HG03108 (cell line): ENCODE data around the gene CPNE2.
"Not testable (repeated sequence)": the region's sequence is repeated elsewhere in the genome, so short reads cannot be mapped to it uniquely, and the experiment has no call there.

Experiments used
- ATAC-seq: cut with Tn5 transposase; IDR thresholded peaks from one replicate; pipeline ENCODE4 v1.9.1; 2021; ENCODE audit warnings: moderate library complexity; ENCODE audit not compliant: unreplicated experiment

The CPNE2 gene

DNA sequence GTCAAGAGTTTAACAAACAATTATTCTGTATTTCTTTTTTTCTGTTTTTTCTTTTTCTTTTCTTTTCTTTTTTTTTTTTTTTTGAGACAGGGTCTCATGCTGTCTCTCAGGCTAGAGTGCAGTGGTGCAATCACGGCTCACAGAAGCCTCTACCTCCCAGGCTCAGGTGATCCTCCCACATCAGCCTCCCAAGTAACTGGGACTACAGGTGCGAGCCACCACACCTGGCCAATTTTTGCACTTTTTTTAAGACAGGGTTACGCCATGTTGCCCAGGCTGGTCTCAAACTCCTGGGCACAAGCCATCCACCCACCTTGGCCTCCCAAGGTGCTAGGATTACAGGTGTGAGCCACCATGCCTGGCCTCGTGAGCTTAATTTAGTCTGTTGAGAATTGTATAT lies 97.1 kb downstream of the CPNE2 start:
- ATAC-seq = not testable (repeated sequence)

DNA sequence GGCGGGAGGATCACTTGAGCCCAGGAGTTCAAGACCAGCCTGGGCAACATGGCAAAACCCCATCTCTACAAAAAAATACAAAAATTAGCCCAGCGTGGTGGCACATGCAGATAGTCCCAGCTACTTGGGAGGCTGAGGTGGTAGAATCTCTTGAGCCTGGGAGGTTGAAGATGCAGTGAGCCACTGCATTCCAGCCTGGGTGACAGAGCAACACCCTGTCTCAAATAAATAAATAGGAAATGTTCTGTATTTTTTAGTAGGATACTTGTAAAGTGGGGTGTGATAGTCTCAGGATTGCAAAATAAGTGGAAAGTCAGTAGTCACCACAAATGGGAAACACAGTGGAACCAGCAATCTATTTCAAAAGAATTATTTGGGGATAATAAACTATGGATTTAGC lies 97.8 kb downstream of the CPNE2 start:
- ATAC-seq = no peak

DNA sequence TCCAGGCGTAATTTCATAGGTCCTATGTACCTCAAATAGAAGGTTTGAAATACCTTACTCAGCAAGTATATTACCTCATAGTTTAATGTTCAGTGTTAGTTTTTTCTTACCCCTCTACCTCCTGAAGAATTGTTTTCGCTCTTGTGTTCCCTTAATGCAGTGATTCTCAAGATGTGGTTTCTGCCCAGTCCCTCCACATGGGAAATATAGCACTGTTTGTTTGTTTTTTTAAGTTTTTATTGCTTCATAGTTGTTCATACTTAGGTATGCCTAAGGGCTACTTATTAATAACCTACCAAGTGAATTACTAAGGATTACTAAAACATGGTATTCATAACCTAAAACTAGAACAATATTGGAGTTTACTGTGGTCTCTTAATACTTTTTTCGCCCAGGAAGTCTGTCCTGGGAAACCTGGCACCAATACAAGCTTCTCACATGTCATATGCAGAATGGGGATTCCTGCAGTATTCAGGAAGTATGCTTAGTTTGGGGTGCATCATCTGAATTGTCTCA lies 98.7 kb downstream of the CPNE2 start:
- no peak for ATAC-seq

DNA sequence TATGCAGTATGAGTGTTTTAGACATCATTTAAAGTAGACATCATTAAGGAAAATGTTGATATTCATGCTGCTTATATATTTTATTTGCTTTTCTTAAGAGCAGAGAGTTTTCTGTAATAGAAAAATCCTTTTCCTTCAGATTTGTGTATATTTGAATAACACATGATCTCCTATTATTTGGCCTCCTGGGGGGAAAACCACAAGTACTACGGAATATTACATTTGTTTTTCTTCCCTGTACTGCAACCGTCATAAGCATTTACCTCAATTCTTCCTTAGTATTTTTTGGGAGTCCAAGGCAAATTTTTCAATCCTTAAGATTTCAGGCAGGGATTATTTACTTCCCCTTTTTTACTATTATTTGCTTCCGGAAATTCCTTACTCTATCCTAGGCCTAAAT lies 99.8 kb downstream of the CPNE2 start:
- ATAC-seq = no peak

DNA sequence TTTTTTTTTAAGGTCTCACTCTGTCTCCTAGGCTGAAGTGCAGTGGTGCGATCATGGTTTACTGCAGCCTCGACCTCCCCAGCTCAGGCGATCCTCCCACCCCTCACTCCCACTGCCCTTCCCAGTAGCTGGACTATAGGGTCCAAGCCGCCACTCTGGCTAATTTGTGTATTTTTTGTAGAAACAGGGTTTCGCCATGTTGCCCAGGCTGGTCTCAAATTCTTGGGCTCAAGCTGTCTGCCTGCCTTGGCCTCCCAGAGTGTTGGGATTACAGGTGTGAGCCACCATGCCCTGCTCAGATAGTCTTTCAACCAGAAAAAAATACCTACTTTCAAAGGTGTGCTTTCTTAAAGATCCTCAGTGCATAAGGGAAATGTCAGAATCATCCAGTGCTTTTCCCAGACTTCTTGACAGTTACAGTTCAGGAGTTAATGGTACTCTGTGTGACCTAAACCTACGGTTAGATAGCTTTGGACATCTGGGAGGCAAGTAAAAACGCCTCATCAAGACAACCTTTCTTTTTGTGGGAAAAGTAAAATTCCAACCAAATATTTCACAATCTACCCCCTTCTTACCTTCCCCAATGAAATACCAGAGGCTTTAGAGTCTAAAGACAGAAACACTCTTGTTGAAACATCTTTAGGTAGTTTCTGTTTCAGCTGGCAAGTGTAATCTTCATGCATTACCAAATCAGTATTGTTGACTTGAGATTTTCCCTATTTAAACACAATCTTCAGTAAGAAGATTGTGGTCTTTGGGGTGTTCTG lies 100.5 kb downstream of the CPNE2 start:
- ATAC-seq = no peak

DNA sequence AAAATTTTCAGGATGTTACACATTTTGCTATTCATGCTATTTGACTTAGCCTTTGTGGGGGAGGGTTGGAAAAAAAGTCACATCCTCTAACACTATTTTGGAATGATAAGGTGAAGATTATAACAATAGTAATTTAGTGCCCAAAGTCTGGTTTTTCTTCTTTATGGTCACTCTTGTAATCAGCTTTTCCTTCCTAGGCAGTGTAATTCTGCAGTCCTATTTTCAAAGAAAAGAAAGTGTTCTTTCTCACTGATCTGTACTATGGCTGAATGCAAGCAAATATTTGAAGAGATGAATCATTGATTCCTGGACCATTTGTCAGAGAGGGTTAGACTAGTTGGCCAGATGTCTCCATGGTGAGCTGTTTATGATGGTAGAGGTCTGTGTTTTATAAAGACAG lies 102.1 kb downstream of the CPNE2 start:
- ATAC-seq = no peak

DNA sequence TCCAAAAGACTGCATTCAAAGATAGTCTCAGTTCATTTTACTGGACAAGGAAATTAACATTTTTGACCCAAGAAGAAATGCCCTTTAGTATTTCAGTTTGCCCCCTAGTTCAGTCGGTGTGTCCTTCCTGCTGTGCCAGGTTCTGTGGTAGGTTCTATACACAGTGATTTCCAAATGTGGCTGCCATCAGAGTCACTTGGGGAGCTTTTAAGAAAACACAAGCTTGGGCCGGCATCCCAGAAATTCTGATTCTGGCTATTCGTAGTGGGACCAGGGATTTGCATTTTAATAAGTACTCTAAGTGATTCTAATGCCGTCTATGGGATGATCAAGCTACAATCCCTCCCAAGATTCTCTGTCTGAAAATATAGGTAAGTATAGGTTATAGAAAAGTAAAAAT lies 103.9 kb downstream of the CPNE2 start:
- ATAC-seq = no peak

DNA sequence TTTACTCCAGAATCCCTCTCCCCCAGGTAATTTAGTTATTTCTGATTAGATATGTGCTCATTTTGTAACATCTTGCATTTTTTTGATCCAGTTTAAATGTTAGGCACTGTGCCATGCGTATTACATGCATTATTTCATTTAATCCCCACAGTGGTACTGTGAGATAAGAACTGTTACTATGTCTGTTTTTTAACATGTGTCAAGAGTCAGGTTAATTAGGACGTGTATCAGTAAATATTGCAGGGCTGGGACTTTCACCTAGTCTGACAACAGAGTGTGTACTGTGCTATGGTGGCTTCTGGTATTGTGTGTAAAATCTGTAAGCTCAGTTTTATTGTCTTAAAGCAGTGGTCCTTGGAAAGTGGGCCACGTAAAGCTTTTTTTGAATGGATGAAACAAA lies 104.4 kb downstream of the CPNE2 start:
- no peak for ATAC-seq
